T1000 (cell line): ENCODE measurements around the gene NDUFB10.
"Not testable (repeated sequence)": the region's sequence is repeated elsewhere in the genome, so short reads cannot be mapped to it uniquely, and the experiment has no call there.

ENCODE experiments used
- DNase-seq: peaks from one replicate; lab custom pipeline; 2025; ENCODE audit warnings: mixed read lengths; lab: John Stamatoyannopoulos, UW

NDUFB10 gene

DNA sequence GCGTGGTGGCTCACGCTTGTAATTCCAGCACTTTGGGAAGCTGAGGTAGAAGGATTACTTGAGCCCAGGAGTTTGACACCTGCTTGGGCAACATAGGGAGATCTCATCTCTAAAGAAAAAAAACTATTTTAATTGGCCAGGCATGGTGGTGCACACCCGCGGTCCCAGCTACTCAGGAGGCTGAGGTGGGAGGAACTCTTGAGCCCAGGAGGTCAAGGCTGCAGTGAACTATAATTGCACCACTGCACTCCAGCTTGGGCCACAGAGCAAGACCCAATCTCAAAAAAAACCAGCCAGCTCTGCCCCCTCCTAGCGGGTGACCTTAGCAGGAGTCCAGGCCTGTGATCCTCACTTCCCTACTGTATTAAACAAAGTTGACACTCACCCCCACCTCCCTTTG, 35.2 kb upstream of the NDUFB10 start:
- DNase-seq = no peak

GRCh38 chr16:1926271-1926670, 33.1 kb upstream of the NDUFB10 start:
- no peak for DNase-seq

DNA sequence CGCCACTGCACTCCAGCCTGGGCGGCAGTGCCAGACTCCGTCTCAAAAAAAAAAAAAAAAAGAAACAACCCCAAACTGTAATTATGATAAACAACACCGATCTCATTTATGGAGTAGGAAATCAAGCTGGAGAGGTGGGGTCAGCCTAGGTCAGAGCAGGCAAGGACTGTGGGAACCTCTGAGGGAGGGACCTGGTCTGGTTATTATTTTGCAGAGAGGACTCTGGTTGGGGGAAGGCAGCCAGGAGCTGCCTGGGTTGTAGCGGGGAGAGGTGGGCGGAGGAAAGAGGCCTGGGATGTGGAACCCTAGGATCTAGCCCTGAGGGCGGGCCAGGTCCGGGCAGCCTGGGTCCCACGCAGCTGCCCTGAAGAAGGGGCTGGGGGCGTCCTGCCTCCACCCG, 30.2 kb upstream of the NDUFB10 start:
- no peak for DNase-seq

GRCh38 chr16:1929578-1930337, 29.6 kb upstream of the NDUFB10 start:
- peak; percentile 89 for DNase-seq

- no peak for DNase-seq
These were observed 29.0 kb upstream of the NDUFB10 start for GRCh38 chr16:1930338-1930720.

- DNase-seq = no peak
These were observed 27.0 kb upstream of the NDUFB10 start for GRCh38 chr16:1932050-1933028.

DNA sequence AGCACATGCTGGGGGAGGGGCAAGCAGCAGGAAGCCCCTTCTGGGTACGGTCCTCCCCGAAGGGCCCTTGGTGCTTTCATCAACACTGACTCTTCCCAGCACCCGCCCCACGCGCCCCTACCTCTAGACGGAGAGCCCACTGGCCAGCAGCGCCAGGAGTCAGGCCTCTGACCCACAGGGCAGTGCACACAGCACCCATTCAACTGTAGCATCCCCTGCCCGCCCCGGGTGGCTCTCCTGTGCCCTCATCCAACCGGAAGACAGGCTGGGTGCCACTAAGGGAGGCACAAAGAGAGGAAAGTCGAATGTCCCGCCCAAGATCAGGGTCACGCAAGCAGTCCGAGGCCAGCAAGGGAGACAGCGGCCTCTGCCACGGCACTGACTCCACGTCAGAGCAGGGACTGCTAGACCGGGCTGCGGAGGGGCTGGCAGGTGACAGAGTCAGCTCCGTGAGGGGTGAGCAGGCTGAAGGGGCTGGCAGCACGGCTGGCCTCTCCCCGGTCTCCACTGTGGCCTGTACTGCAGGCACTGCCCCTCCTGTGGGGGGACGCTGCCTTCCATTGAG, 26.2 kb upstream of the NDUFB10 start:
- DNase-seq = no peak

DNA sequence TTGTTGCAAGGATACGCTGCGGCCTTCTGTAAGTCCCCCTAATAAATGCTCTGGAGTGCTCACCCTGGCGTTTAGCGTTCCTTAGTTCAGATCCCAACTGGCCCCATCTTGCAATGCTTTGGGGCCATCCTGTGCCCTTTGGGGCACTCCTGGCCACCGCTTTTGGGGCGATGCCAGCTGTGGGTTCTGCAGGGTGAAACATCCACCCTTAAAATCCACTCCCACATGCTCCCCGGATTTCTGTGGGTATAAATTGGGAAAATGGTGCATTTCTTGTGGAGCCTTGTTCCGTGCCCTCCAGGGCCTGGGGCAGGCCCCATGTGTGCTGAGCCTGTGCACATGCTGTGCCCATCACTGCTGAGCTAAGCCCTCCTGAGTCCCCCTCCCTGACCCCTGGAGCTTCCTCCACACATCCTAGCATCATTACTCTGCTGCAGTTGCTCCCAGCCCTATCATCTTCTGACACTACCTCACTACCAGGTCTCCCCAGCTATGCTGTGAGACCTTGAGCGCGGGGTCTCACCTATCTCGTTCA, 22.3 kb upstream of the NDUFB10 start:
- DNase-seq = no peak

DNA sequence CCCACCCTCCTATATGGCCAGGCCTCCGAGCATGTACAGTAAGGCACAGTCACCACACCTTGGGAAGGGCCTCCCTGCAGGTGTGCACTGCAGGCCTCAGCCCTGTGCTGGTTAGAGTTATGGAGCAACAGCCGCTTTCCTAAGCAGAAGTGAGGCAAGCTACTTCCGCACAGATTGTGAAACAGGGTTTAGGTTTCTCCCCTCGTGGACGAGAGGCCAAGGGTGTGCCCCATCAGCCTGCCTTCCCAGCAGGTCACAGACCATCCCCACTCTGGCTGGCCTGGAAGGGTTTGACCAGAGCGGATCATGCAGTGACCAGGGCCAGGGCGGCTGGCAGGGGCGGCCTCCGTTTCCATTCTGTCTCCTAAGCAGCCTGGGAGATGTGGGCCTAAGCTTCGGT, 21.0 kb upstream of the NDUFB10 start:
- no peak for DNase-seq

DNA sequence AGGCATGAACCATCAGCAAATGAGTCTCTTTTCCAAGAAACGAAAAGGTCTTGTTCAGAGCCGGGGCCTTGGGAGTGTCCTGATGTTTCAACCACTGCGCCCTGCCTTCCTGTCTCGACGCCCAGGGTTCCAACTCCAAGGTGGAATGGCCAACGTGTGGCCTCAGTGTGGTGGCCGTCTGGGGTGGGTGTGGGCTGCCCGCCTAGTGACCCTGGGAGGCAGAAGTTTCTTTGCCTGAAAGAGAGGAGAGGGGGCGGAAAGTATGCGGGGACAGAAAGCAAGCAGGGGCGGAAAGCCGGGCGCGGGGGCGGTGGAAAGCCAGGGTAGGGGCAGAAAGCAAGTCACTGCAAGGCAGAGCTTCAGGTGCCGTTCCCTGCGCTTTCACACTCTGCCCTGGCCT, 20.4 kb upstream of the NDUFB10 start:
- DNase-seq = no peak

DNA sequence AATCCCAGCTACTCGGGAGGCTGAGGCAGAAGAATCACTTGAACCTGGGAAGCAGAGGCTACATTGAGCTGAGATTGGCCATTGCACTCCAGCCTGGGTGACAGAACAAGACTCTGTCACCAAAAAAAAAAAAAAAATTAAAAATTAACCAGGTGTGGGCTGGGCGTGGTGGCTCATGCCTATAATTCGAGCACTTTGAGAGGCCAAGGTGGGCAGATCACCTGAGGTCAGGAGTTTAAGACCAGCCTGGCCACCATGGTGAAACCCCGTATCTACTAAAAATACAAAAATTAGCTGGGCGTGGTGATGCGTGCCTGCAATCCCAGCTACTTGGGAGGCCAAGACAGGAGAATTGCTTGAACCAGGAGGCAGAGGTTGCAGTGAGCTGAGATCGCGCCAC, 19.5 kb upstream of the NDUFB10 start:
- not testable (repeated sequence) for DNase-seq

GRCh38 chr16:1940273-1941161, 18.8 kb upstream of the NDUFB10 start:
- no peak for DNase-seq

GRCh38 chr16:1941162-1942046, 17.9 kb upstream of the NDUFB10 start:
- DNase-seq = no peak

GRCh38 chr16:1942047-1942809, 17.1 kb upstream of the NDUFB10 start:
- no peak for DNase-seq

GRCh38 chr16:1942810-1943726, 16.3 kb upstream of the NDUFB10 start, which contains the start of gene MSRB1:
Gene MSRB1 (minus strand): TSS chr16:1943199. CDS start chr16:1943156, 43 bp downstream.
- DNase-seq = peak; percentile 99

- no peak for DNase-seq
These were observed 14.6 kb upstream of the NDUFB10 start for GRCh38 chr16:1944612-1945199.

DNA sequence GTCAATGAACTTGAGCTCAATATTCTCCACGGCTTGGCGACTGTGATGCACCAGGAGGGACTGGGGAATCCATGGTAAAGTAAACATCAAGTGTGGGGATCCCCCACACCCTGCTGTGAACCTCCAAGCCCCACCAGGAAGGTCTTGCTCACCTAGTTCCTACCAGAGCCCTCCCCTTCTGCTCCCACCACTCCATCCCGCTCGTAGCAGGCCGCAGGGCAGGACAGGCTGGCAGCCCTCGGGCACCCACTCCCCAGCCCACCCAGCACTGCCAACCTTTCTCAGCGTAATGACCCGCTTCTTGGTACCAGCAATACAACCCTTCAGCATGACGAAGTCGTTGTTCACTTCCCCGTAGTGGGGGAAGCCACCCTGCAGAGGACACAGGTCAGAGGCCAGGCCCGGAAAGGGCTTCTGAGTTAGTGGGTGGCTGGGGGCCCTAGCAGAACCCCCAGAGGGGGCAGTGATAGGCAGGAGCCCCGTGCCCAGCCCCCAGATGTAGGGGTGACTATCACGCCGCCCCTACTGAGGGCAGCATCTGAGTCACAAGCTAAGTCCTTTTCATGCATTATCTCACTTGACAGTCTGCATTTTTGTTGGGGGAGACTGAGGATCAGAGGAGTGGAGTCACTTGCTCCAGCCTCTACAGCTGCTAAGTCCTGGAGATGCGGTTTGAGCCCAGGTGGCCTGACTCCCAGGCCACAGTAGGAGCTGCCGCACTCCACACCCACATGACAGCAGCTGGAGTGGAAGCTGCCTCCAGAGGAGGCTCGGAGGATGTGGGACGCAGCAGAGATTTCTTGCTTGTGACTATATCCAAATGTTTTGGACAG, 13.6 kb upstream of the NDUFB10 start:
- DNase-seq = no peak
